22Rv1 (cell line): ENCODE data around the gene CRYZL1.

Experiments used
- CTCF ChIP-seq: fragments of 450-650 bp; IDR thresholded peaks from 2 replicates; pipeline ENCODE4 v1.5.1; 2017; ENCODE audit warnings: mild to moderate bottlenecking
- ZFX ChIP-seq: fragments of 450-650 bp; IDR thresholded peaks from 2 replicates; pipeline ENCODE4 v1.6.1; 2017; ENCODE audit warnings: antibody characterized with exemption, borderline replicate concordance

- TF ChIP-seq CTCF (no peak), ZFX (no peak)
Observed at GRCh38 chr21:33560965-33561364, 80.6 kb downstream of the CRYZL1 start.
